GM19240 (cell line): ENCODE measurements around the gene TTLL4.

Source experiments
- DNase-seq: peaks from one replicate; pipeline ENCODE4 v3.0.0; 2011; ENCODE audit warnings: low spot score; ENCODE audit not compliant: insufficient read length

The TTLL4 gene

DNA sequence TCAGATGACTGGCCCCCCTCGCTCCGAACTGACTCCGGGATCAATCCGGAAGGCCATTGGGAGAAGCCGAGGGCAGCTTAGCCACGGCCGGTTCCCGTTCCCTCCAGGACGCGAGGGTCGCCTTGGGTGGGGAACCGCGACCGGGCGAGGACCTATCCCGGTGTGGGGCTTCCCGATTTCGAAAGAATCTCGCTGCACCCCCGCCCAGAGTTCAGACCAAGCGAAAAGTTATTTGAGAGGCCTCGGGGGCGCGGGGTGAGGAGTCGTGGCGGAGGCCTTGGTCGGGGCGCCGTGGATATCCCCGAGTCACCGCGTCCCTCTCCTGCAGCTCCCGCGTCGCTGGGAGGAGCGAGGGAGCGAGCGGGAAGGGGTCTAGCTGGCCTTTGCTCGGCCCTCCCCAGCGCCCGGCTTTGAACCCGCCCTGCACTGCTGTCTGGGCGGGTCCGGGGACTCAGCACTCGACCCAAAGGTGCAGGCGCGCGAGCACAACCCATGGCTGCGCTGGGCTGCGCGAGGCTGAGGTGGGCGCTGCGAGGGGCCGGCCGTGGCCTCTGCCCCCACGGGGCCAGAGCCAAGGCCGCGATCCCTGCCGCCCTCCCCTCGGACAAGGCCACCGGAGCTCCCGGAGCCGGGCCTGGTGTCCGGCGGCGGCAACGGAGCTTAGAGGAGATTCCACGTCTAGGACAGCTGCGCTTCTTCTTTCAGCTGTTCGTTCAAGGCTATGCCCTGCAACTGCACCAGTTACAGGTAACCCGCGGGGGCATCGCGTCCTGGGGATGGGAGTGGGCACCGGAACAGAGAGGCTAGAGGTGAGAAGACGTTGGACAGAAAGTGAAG is 71.3 kb downstream of the TTLL4 start, which contains the start of gene CYP27A1:
CYP27A1 (plus strand) TSS at position 457 of the 837 bp plus-strand sequence; CDS start at position 493, 36 bp downstream.
- no peak for DNase-seq

DNA sequence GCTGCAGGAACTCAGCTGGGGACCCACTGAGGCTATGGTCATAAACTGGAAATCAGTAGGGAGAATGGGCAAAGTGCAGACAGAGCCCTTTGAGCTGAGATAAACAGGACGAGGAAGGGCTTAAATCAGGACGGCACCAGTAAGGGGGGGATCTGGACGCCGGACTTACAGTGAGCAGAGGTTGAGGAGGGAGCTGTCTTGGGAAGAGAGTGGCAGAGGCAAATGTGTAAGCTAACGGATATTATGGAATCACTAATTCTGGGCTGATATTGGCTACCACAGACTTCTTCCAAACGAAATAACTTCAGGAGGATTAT is 71.9 kb downstream of the TTLL4 start:
- no peak for DNase-seq

DNA sequence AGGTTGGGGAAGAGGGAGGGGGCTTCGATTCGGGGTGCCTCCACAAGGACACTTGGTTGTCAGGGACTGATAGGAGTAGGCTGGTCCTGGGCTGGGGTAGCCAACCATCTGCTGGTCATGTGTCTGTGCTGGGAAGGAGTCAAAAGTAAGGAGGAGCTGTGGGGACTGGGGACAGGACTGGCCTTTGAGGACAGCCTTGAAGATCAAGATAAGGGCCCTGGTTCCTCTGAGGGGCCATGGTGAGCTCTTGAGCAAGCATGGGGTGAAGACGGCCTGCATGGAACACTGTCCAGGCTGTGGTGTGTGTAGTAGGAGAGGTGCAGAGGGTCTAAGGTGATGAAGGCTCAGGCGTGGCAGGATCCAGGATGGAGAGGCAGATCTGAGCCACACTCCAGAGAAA is 73.1 kb downstream of the TTLL4 start:
- DNase-seq = no peak

DNA sequence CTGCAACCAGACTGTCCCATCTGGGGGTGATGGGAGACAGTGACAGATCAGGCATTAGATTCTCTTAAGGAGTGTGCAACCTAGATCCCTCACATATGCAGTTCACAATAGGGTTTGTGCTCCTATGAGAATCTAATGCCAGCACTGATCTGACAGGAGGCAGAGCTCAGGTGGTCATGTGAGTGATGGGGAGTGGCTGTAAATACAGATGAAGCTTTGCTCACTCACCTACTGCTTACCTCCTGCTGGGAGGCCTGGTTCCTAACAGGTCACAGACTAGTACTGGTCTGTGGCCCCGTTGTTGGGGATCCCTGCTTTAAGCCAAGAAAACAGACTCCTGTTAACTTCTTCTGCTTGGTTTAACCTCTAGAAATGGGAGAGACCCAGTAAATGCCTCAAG is 74.5 kb downstream of the TTLL4 start:
- no peak for DNase-seq

DNA sequence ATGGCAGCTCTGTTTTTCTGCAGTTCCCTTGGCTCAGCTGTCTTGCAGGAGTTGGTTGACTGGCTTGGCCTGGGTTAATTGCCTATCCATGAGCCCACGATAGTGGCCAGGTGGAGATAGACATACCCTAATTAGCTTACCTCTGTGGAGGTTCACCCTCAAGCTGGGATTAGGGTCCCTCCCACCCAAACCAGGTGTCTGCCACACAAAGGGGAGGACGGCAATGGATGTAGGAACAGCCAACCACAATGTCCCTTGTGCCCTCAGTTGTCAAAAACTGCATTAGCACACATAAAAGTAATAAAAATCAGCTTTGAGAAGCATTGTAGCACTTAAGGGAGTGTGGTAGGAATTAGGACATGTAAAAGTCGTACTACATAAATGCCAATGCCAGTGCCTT is 75.5 kb downstream of the TTLL4 start:
- DNase-seq = no peak

DNA sequence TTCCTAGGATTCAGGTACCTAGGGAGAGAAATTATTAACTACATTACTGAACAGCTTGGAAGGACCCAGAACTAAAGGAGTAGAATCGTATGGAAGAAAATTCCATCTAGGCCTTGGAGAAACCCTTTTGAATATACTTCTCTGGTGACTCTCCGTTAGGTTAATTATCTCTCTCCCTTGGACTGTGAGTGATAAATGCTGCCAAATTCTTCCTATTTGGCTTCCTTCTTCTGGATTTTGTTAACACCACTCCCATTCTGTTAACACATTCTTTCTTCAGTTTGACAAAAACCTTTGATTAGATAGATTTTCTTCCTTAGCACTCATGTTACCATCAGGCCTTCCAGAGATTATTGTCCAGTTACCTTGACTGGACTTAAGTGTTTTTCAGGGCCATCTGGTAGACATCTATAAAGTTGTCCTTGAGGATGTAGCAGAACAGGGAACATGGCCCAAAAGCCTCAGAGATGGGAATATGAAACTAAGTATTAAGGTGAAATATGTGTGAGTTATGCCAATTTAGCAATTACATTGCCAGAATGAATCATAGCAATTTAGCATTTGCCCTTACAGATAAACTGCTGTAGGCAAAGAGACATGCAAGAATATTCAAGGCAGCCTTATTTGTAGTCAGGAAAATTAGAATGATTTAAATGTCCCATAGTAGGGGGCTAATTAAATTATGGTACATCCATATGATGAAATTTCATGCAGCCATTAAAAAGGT is 78.1 kb downstream of the TTLL4 start:
- no peak for DNase-seq

DNA sequence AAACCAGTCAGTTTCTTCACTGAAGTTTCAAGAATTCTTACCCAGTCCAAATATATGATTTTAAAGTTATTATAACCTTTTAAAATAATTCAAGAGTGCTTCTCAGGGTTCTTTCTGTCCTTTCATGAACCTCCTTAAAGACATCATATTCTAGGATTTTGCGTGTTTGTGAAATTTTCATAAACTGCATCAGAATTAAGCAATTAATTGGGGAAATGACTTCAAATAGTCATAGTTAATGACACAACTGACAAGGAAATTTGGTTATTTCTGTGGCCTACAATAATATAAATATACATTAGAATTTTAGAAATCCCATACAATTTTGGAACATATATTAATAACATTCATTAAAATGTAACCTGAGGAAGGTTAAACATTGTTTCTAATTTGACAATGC is 81.8 kb downstream of the TTLL4 start:
- DNase-seq = no peak

DNA sequence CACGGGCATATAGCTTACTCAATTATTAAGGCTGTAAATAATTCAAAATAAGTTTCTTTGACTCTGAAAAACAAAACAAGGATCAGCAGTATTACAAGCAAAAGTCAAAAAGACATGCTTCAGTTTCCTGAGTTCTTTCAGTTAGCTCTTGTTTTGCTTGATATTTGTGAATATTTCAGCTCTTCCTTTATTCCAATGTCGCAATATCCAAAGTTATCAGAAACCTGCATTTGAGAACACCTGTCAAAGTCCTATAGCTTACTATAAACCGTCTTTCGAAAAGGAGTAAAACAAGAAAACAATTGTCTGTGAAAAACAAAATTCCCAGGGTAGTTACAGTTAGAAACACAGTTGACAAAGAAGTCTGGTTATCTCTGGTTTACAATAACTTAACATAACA is 86.1 kb downstream of the TTLL4 start:
- no peak for DNase-seq

DNA sequence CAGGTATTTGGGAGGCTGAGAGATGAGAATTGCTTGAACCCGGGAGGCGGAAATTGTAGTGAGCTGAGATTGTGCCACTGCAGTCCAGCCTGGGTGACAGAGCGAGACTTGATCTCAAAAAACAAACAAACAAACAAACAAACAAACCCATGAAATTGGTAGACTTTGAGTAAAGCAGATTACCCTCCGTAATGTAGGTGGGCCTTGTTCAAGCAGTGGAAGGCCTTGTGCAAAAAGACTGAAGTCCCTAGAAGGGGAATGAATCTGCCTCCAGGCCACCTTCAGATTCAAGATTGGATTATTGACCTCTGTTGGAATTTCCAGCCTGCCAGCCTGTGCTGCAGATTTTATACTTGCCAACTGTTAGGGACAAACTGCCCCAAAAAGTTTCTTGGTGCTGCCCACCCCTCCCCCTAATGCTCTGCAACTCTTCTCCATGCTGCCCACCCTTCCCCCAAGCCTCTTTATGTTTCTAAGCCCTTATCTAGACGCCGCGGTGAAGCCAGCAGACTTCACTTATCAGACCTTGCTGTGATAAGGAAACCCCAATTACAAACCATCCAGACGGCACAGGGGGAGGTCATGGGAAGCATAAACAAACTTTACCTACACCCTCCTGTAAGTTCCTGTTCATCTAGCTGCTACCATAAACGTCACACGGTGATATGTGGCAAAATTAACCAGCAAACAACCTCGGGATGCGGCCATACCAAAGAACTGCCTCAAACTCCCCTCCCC is 88.3 kb downstream of the TTLL4 start:
- no peak for DNase-seq

DNA sequence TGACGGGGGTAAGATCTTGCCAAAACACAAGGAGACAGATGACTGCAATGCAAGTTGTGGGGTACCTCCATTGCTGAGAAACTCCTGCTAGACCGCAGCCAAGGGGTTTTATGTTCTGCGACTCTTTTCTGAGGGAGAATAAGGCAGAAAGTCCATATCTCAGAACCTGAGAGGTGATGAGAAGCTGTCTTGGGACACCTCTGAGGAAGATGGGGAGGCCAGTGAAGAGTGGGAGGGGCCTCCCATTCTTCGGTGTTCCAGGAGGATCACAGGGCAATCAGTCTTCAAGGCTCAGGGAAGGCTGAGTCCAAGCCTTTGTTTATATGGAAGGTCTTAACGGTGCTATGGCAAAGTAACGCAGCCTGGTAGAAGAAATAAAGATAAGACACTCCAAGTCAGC is 89.4 kb downstream of the TTLL4 start:
- DNase-seq = no peak

DNA sequence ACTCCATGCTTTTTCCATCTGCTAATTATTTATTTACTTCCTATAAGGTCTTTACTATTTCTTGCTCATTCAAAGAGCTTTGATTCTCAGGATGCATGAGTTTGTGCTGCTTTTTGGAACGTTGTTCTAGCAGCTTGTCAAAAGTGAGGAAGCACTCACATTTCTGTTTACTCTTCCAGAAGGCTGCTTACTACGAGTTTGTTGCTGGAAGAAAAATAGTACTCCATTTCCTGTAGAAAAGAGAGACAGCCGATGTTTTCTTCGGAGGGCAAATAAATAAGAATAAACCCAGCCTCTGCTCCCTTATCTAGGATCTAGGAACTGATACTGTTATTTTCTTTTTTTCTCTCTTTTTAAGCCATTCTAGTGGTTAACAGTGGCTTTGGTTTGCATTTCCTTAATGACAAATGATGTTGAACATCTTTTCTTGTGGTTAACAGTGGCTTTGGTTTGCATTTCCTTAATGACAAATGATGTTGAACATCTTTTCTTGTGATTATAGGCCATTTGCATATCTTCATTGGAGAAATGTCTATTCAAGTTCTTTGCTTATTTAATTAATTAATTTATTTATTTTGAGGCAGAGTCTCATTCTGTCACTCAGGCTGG is 91.9 kb downstream of the TTLL4 start:
- no peak for DNase-seq

DNA sequence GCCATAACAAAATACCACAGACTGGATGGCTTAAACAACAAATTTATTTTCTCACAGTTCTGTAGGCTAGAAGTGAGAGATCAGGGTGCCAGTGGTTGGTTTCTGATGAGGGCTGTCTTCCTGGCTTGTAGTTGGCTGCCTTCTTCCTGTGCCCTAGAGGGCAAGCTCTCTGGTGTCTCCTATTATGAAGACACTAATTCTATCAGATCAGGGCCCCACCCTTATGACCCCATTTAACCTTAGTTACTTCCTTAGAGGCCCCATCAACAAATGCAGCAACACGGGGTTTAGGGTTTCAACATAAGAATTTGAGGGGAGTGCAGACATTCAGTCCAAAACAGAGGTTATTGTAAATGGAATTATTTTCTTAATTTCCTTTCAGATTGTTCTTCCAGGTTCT is 94.2 kb downstream of the TTLL4 start:
- no peak for DNase-seq
